Activated CD4-positive, alpha-beta memory T cell treated with anti-CD3 and anti-CD28 coated beads for 36 hours (primary cell): ENCODE results near the gene ALAS1. TPM values are rescaled to one million over a fixed set of nuclear protein-coding genes. Genes with fewer than 3 reads are reported as not detected.

Source experiments
- CTCF ChIA-PET: fragments of 350-600 bp; sonication (Branson Sonifier 250); formaldehyde crosslinking; loops from one replicate; lab custom pipeline; 2021; ENCODE audit warnings: antibody characterized with exemption, inconsistent platforms; lab: Charles Lee
- POLR2A ChIA-PET: fragments of 350-600 bp; sonication (Branson Sonifier 250); formaldehyde crosslinking; loops from one replicate; lab custom pipeline; 2021; ENCODE audit warnings: antibody characterized with exemption; lab: Charles Lee
- DNase-seq: peaks from one replicate; pipeline ENCODE4 v3.0.0-alpha.2; 2020
- H3K27ac Mint-ChIP-seq: one replicate; pipeline ENCODE4 v1.8.0; 2021; ENCODE audit warnings: mixed read lengths
- H3K27me3 Mint-ChIP-seq: one replicate; pipeline ENCODE4 v1.8.0; 2021; ENCODE audit warnings: mixed read lengths
- H3K36me3 Mint-ChIP-seq: one replicate; pipeline ENCODE4 v1.8.0; 2021; ENCODE audit warnings: mixed read lengths
- H3K4me1 Mint-ChIP-seq: one replicate; pipeline ENCODE4 v1.8.0; 2021; ENCODE audit warnings: low read depth, mixed read lengths
- H3K4me3 Mint-ChIP-seq: one replicate; pipeline ENCODE4 v1.8.0; 2021; ENCODE audit warnings: mild to moderate bottlenecking, mixed read lengths
- H3K9me3 Mint-ChIP-seq: one replicate; pipeline ENCODE4 v1.8.0; 2021; ENCODE audit warnings: mixed read lengths
- intact Hi-C: fragments of 100-400 bp; cut with micrococcal nuclease; formaldehyde crosslinking; loops from one replicate; pipeline ENCODE4 v1.15.1; 2023
- total RNA-seq, 2 experiments: library from RNA; stranded (reverse); gene quantifications; one replicate each; pipeline ENCODE4 v1.2.3, GENCODE V29; 2021

The ALAS1 gene
- total RNA-seq, 2 experiments from 2014 or later, result 64.4 to 64.5 TPM

GRCh38 chr3:52191663-52192062 lies 6.3 kb upstream of the ALAS1 start:
- CTCF ChIA-PET, result no interaction called here
- Mint-ChIP-seq H3K4me1 (peaks cover 6% of the 10 kb centered on the region), H3K27ac (no peak overlapping the region), H3K36me3 (no peaks in the 10 kb centered on the region), H3K9me3 (no peaks in the 10 kb centered on the region), H3K27me3 (no peaks in the 10 kb centered on the region), H3K4me3 (no peak overlapping the region)
- DNase-seq, result no peak
- intact Hi-C loops, result no loop called here
- POLR2A ChIA-PET, result no interaction called here

- H3K4me1 Mint-ChIP-seq, result peaks cover 14% of the 10 kb centered on the region
- ChIA-PET POLR2A (interaction anchor here (0.6 kb wide), 1 partner anchor 10 kb away, joined by 3 read pairs; no protein-coding TSS in a partner anchor), CTCF (interaction anchor here (1.3 kb wide), 1 partner anchor 70 kb away, joined by 4 read pairs; no protein-coding TSS in a partner anchor)
- DNase-seq, result no peak
- intact Hi-C loops, result no loop called here
- no peaks in the 10 kb centered on the region for H3K36me3 Mint-ChIP-seq
- no peak overlapping the region for H3K4me3 Mint-ChIP-seq
- no peaks in the 10 kb centered on the region for H3K27me3 Mint-ChIP-seq
- H3K9me3 Mint-ChIP-seq, result no peaks in the 10 kb centered on the region
- H3K27ac Mint-ChIP-seq, result no peak overlapping the region
These were observed 4.9 kb upstream of the ALAS1 start for GRCh38 chr3:52193065-52193464.

- ChIA-PET POLR2A (no interaction called here), CTCF (no interaction called here)
- H3K27ac Mint-ChIP-seq, result no peak overlapping the region
- intact Hi-C loops, result no loop called here
- H3K36me3 Mint-ChIP-seq, result peaks cover 9% of the 10 kb centered on the region
- no peaks in the 10 kb centered on the region for H3K27me3 Mint-ChIP-seq
- peaks cover 23% of the 10 kb centered on the region for H3K4me1 Mint-ChIP-seq
- no peak for DNase-seq
- no peak overlapping the region for H3K4me3 Mint-ChIP-seq
- H3K9me3 Mint-ChIP-seq, result no peaks in the 10 kb centered on the region
These were observed 3.3 kb upstream of the ALAS1 start for GRCh38 chr3:52194485-52195290.

GRCh38 chr3:52195291-52195597 lies 2.7 kb upstream of the ALAS1 start:
- no peak overlapping the region for H3K27ac Mint-ChIP-seq
- intact Hi-C loops, result no loop called here
- H3K9me3 Mint-ChIP-seq, result no peaks in the 10 kb centered on the region
- H3K4me3 Mint-ChIP-seq, result no peak overlapping the region
- DNase-seq, result no peak
- ChIA-PET POLR2A (no interaction called here), CTCF (interaction anchor here (1.0 kb wide), 1 partner anchor 144 kb away, joined by 4 read pairs; no protein-coding TSS in a partner anchor)
- H3K36me3 Mint-ChIP-seq, result peaks cover 12% of the 10 kb centered on the region
- no peaks in the 10 kb centered on the region for H3K27me3 Mint-ChIP-seq
- peaks cover 26% of the 10 kb centered on the region for H3K4me1 Mint-ChIP-seq

- ChIA-PET POLR2A (no interaction called here), CTCF (interaction anchor here (0.7 to 1.0 kb wide), 2 partner anchors 36 to 143 kb away, joined by 4 read pairs; no protein-coding TSS in a partner anchor)
- H3K9me3 Mint-ChIP-seq, result no peaks in the 10 kb centered on the region
- H3K27ac Mint-ChIP-seq, result no peak overlapping the region
- intact Hi-C loops, result no loop called here
- no peak overlapping the region for H3K4me3 Mint-ChIP-seq
- peaks cover 15% of the 10 kb centered on the region for H3K36me3 Mint-ChIP-seq
- no peaks in the 10 kb centered on the region for H3K27me3 Mint-ChIP-seq
- no peak for DNase-seq
- H3K4me1 Mint-ChIP-seq, result peaks cover 29% of the 10 kb centered on the region
These were observed 2.1 kb upstream of the ALAS1 start for GRCh38 chr3:52195823-52196331.

GRCh38 chr3:52196977-52197376 lies 983 bp upstream of the ALAS1 start:
- intact Hi-C loops, result no loop called here
- POLR2A ChIA-PET, result interaction anchor here (1.1 kb wide), 1 partner anchor 14 kb away, joined by 3 read pairs; no protein-coding TSS in a partner anchor
- Mint-ChIP-seq H3K36me3 (peaks cover 25% of the 10 kb centered on the region), H3K4me3 (no peak overlapping the region), H3K27me3 (no peaks in the 10 kb centered on the region), H3K27ac (peak overlapping the region; percentile 81), H3K4me1 (peaks cover 40% of the 10 kb centered on the region), H3K9me3 (no peaks in the 10 kb centered on the region)
- CTCF ChIA-PET, result interaction anchor here (0.7 to 1.5 kb wide), 5 partner anchors 20 to 196 kb away, joined by 3 to 4 read pairs (median 3); partner anchors contain the start of gene POC1A
- DNase-seq, result no peak

- H3K27ac Mint-ChIP-seq, result peak overlapping the region; percentile 81
- peaks cover 29% of the 10 kb centered on the region for H3K36me3 Mint-ChIP-seq
- no peak for DNase-seq
- ChIA-PET POLR2A (interaction anchor here (1.1 kb wide), 1 partner anchor 14 kb away, joined by 3 read pairs; no protein-coding TSS in a partner anchor), CTCF (interaction anchor here (0.7 to 1.5 kb wide), 3 partner anchors 20 to 43 kb away, joined by 3 read pairs; partner anchors contain the start of gene POC1A)
- H3K4me1 Mint-ChIP-seq, result peaks cover 44% of the 10 kb centered on the region
- H3K9me3 Mint-ChIP-seq, result no peaks in the 10 kb centered on the region
- H3K4me3 Mint-ChIP-seq, result peak overlapping the region; percentile 98
- H3K27me3 Mint-ChIP-seq, result no peaks in the 10 kb centered on the region
- intact Hi-C loops, result no loop called here
These were observed 490 bp upstream of the ALAS1 start for GRCh38 chr3:52197499-52197841.

GRCh38 chr3:52198643-52199608 lies 966 bp downstream of the ALAS1 start:
- H3K4me1 Mint-ChIP-seq, result peaks cover 51% of the 10 kb centered on the region
- no peaks in the 10 kb centered on the region for H3K27me3 Mint-ChIP-seq
- H3K27ac Mint-ChIP-seq, result peak overlapping the region; percentile 81
- intact Hi-C loops, result loop anchor here (1.0 kb wide), 2 partner anchors 21 to 45 kb away; partner anchors contain the start of gene POC1A
- POLR2A ChIA-PET, result no interaction called here
- peak overlapping the region; percentile 98 for H3K4me3 Mint-ChIP-seq
- peaks cover 42% of the 10 kb centered on the region for H3K36me3 Mint-ChIP-seq
- no peak for DNase-seq
- no peaks in the 10 kb centered on the region for H3K9me3 Mint-ChIP-seq
- CTCF ChIA-PET, result interaction anchor here (0.7 to 1.1 kb wide), 2 partner anchors 19 to 75 kb away, joined by 3 read pairs; no protein-coding TSS in a partner anchor

GRCh38 chr3:52200981-52201679 lies 3.2 kb downstream of the ALAS1 start:
- DNase-seq, result no peak
- POLR2A ChIA-PET, result interaction anchor here (0.6 kb wide), 1 partner anchor 222 kb away, joined by 3 read pairs; no protein-coding TSS in a partner anchor
- H3K27me3 Mint-ChIP-seq, result no peaks in the 10 kb centered on the region
- H3K27ac Mint-ChIP-seq, result peak overlapping the region; percentile 74
- intact Hi-C loops, result no loop called here
- H3K36me3 Mint-ChIP-seq, result peaks cover 61% of the 10 kb centered on the region
- H3K4me3 Mint-ChIP-seq, result no peak overlapping the region
- CTCF ChIA-PET, result interaction anchor here (1.0 to 11.0 kb wide), 4 partner anchors 20 to 162 kb away, joined by 3 to 76 read pairs (median 4); no protein-coding TSS in a partner anchor
- no peaks in the 10 kb centered on the region for H3K9me3 Mint-ChIP-seq
- peaks cover 65% of the 10 kb centered on the region for H3K4me1 Mint-ChIP-seq

GRCh38 chr3:52202384-52203077 lies 4.6 kb downstream of the ALAS1 start:
- peak overlapping the region; percentile 74 for H3K27ac Mint-ChIP-seq
- no peaks in the 10 kb centered on the region for H3K9me3 Mint-ChIP-seq

More at GRCh38 chr3:52202384-52203077, 4.6 kb downstream of the ALAS1 start:
- intact Hi-C loops, result no loop called here
- Mint-ChIP-seq H3K27me3 (no peaks in the 10 kb centered on the region), H3K36me3 (peaks cover 70% of the 10 kb centered on the region), H3K4me1 (peaks cover 58% of the 10 kb centered on the region), H3K4me3 (no peak overlapping the region)
- ChIA-PET CTCF (interaction anchor here (1.4 to 11.0 kb wide), 3 partner anchors 19 to 58 kb away, joined by 3 to 76 read pairs (median 6); no protein-coding TSS in a partner anchor), POLR2A (no interaction called here)
- DNase-seq, result no peak
